GM23338 (cell line): ENCODE measurements around the gene NYAP1. TPM values are rescaled to one million over a fixed set of nuclear protein-coding genes. Genes with fewer than 3 reads are reported as not detected.
"Not testable (repeated sequence)": the region's sequence is repeated elsewhere in the genome, so short reads cannot be mapped to it uniquely, and the experiment has no call there.

Source experiments
- ATAC-seq: fragments of 200-7000 bp; cut with Tn5 transposase; 3 replicates; pipeline ENCODE4 v1.9.1; 2020
- DNase-seq: peaks from one replicate; pipeline ENCODE4 v3.0.0-alpha.2; 2015; ENCODE audit warnings: low spot score
- H2AFZ ChIP-seq: fragments of 200-600 bp; sonication (generic); 2 replicates; pipeline ENCODE4 v1.8.0; 2016; ENCODE audit warnings: antibody characterized with exemption, mild to moderate bottlenecking, moderate library complexity
- H3F3A ChIP-seq: fragments of 200-600 bp; sonication (generic); replicated peaks from 2 replicates; pipeline ENCODE4 v1.8.0; 2017; ENCODE audit warnings: antibody characterized with exemption, mixed run types, low read depth
- H3K27ac ChIP-seq: fragments of 200-600 bp; sonication (generic); 2 replicates; pipeline ENCODE4 v1.6.1; 2016; ENCODE audit warnings: low read depth
- H3K27me3 ChIP-seq: fragments of 200-600 bp; sonication (generic); 2 replicates; pipeline ENCODE4 v1.8.0; 2016; ENCODE audit warnings: mild to moderate bottlenecking, mixed run types, moderate library complexity; ENCODE audit not compliant: insufficient read depth
- H3K36me3 ChIP-seq: fragments of 200-600 bp; sonication (generic); 2 replicates; pipeline ENCODE4 v1.8.0; 2016; ENCODE audit warnings: mild to moderate bottlenecking; ENCODE audit not compliant: insufficient read depth
- H3K4me1 ChIP-seq: fragments of 200-600 bp; sonication (generic); 2 replicates; pipeline ENCODE4 v1.8.0; 2016; ENCODE audit warnings: mild to moderate bottlenecking, moderate library complexity; ENCODE audit not compliant: insufficient read depth
- H3K4me2 ChIP-seq: fragments of 200-600 bp; sonication (generic); 2 replicates; pipeline ENCODE4 v1.7.1; 2017; ENCODE audit warnings: mixed run types
- H3K4me3 ChIP-seq: fragments of 200-600 bp; sonication (generic); 2 replicates; pipeline ENCODE4 v1.6.1; 2016; ENCODE audit warnings: mixed run types
- H3K79me2 ChIP-seq: fragments of 200-600 bp; sonication (generic); replicated peaks from 2 replicates; pipeline ENCODE4 v1.8.0; 2017; ENCODE audit warnings: mild to moderate bottlenecking; ENCODE audit not compliant: insufficient read depth
- H3K9me2 ChIP-seq: fragments of 200-600 bp; sonication (generic); 2 replicates; pipeline ENCODE4 v1.8.0; 2017; ENCODE audit not compliant: insufficient read depth
- H4K20me1 ChIP-seq: fragments of 200-600 bp; sonication (generic); replicated peaks from 2 replicates; pipeline ENCODE4 v1.8.0; 2017; ENCODE audit warnings: mild to moderate bottlenecking; ENCODE audit not compliant: insufficient read depth
- H3K27ac Mint-ChIP-seq: 2 replicates; pipeline ENCODE4 v1.8.0; 2020; ENCODE audit warnings: inconsistent platforms, mild to moderate bottlenecking, moderate library complexity, mixed read lengths
- H3K27me3 Mint-ChIP-seq: 3 replicates; pipeline ENCODE4 v1.8.0; 2022; ENCODE audit warnings: low read depth, mild to moderate bottlenecking, moderate library complexity, mixed read lengths, inconsistent platforms; ENCODE audit not compliant: insufficient read depth, poor library complexity
- H3K36me3 Mint-ChIP-seq: 3 replicates; pipeline ENCODE4 v1.8.0; 2021; ENCODE audit warnings: low read depth, mild to moderate bottlenecking, inconsistent platforms, moderate library complexity, mixed read lengths
- H3K4me1 Mint-ChIP-seq: 3 replicates; pipeline ENCODE4 v1.8.0; 2020; ENCODE audit warnings: mild to moderate bottlenecking, inconsistent platforms, mixed read lengths
- H3K4me3 Mint-ChIP-seq: 3 replicates; pipeline ENCODE4 v1.8.0; 2021; ENCODE audit warnings: moderate library complexity, mild to moderate bottlenecking, inconsistent platforms, mixed read lengths
- H3K9me3 Mint-ChIP-seq: 3 replicates; pipeline ENCODE4 v1.8.0; 2020; ENCODE audit warnings: moderate library complexity, mild to moderate bottlenecking, inconsistent platforms, mixed read lengths
- EZH2 ChIP-seq: fragments of 200-600 bp; sonication (generic); IDR thresholded peaks from one replicate; pipeline ENCODE4 v1.8.0; 2017; ENCODE audit warnings: antibody characterized with exemption, mild to moderate bottlenecking, low read depth; ENCODE audit not compliant: unreplicated experiment
- EZH2phosphoT487 ChIP-seq: fragments of 200-600 bp; sonication (generic); IDR thresholded peaks from one replicate; pipeline ENCODE4 v1.8.1; 2018; ENCODE audit warnings: antibody characterized with exemption; ENCODE audit not compliant: unreplicated experiment
- JUNB ChIP-seq: IDR thresholded peaks from one replicate; pipeline ENCODE4 v1.6.1; 2016; ENCODE audit warnings: antibody characterized with exemption; ENCODE audit not compliant: unreplicated experiment
- NANOG ChIP-seq: IDR thresholded peaks from 2 replicates; pipeline ENCODE4 v1.6.1; 2016; ENCODE audit warnings: antibody characterized with exemption, borderline replicate concordance
- POLR2AphosphoS5 ChIP-seq: IDR thresholded peaks from 2 replicates; pipeline ENCODE4 v1.6.1; 2016; ENCODE audit warnings: antibody characterized with exemption, low read depth
- STAT1 ChIP-seq: IDR thresholded peaks from one replicate; pipeline ENCODE4 v1.6.1; 2016; ENCODE audit warnings: antibody characterized with exemption; ENCODE audit not compliant: unreplicated experiment
- ZNF114 ChIP-seq: fragments of 250-450 bp; sonication (Bioruptor Pico); IDR thresholded peaks from 2 replicates; pipeline ENCODE4 v1.5.0; 2020; ENCODE audit warnings: mild to moderate bottlenecking, moderate library complexity
- ZNF331 ChIP-seq: fragments of 250-450 bp; sonication (Bioruptor Pico); IDR thresholded peaks from 2 replicates; pipeline ENCODE4 v1.5.0; 2020; ENCODE audit warnings: low read depth, mild to moderate bottlenecking, moderate library complexity
- polyA plus RNA-seq: library from polyadenylated mRNA; unstranded; fragments of >200 nt; fragmentation: Nextera tagmentation; extraction: Ambion mirVana; gene quantifications from 2 replicates; pipeline ENCODE4 v1.2.1, GENCODE V29; 2016
- total RNA-seq: library from RNA; depleted of rRNA; stranded (reverse); fragments of >200 nt; shearing (Covaris generic); gene quantifications from 2 replicates; pipeline ENCODE4 v1.2.3, GENCODE V29; 2014
- TF ChIP-seq, protein P1 (sequence below): IDR thresholded peaks from 2 replicates; pipeline ENCODE4 v1.6.1; 2016; ENCODE audit warnings: antibody characterized with exemption
- TF ChIP-seq, protein P2 (sequence below), 2 experiments: fragments of 200-600 bp in 1 of 2; sonication (generic) in 1 of 2; conservative IDR thresholded peaks; 2 replicates each; pipeline versions ENCODE4 v1.5.1 to v1.6.1; 2016 to 2017; ENCODE audit warnings: antibody characterized with exemption in 2 of 2, low read depth in 2 of 2, mild to moderate bottlenecking in 2 of 2, moderate library complexity in 1 of 2
- TF ChIP-seq, protein P3 (sequence below): fragments of 250-450 bp; sonication (Bioruptor Pico); IDR thresholded peaks from 2 replicates; pipeline ENCODE4 v1.5.0; 2020; ENCODE audit warnings: mild to moderate bottlenecking, moderate library complexity

Gene NYAP1
- total and polyA plus RNA-seq, 2 experiments from 2014 or later, result 0.19 to 4.9 TPM

DNA sequence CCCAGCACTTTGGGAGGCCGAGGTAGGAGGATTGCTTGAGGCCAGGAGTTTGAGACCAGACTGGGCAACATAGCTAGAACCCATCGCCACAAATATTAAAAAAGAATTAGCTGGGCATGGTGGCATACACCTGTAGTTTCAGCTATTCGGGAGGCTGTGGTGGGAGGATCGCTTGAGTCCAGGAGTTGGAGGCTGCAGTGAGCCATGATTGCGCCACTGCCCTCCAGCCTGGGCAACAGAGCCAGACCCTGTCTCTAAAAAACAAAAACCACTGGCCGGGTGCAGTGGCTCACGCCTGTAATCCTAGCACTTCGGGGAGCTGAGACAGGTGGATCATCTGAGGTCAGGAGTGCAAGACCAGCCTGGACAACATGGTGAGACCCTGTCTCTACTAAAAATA, 29.9 kb upstream of the NYAP1 start:
- not testable (repeated sequence) for H3K4me3 ChIP-seq, H2AFZ ChIP-seq, H3K4me2 ChIP-seq, H3K36me3 ChIP-seq, H3K9me3 Mint-ChIP-seq, H3K36me3 Mint-ChIP-seq, H4K20me1 ChIP-seq, H3F3A ChIP-seq, H3K9me2 ChIP-seq, DNase-seq, H3K4me3 Mint-ChIP-seq, H3K27me3 ChIP-seq, ATAC-seq, H3K79me2 ChIP-seq, H3K27ac Mint-ChIP-seq, H3K27ac ChIP-seq
- peaks cover 10% of the 10 kb centered on the region for H3K4me1 ChIP-seq
- Mint-ChIP-seq H3K4me1 (peaks cover 12% of the 10 kb centered on the region), H3K27me3 (peaks cover 24% of the 10 kb centered on the region)

DNA sequence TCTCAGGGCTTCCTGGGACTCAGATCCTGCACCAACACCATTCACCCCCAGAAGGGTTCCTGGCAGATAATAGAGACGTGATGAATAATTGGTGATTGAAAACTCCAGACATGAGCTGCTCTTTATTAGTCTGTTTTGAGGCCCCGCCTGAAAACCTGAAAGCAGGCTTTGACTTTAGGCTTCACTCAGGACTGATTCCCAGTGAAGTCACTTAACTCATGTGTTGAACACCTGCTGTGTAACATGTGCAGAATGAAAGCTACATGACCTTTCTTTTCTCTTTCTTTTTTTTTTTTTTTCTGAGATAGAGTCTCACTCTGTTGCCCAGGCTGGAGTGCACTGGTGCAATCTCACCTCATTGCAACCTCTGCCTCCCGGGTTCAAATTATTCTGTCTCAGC, 28.5 kb upstream of the NYAP1 start:
- no peaks in the 10 kb centered on the region for H4K20me1 ChIP-seq
- no peaks in the 10 kb centered on the region for H3K36me3 ChIP-seq
- DNase-seq, result no peak
- peaks cover 3% of the 10 kb centered on the region; the same call in 1 of the 2 replicates for H3F3A ChIP-seq
- no peaks in the 10 kb centered on the region for H3K27me3 ChIP-seq
- no peak overlapping the region for H3K27ac ChIP-seq
- H3K9me3 Mint-ChIP-seq, result no peaks in the 10 kb centered on the region
- no peak overlapping the region for H3K4me2 ChIP-seq
- H3K27ac Mint-ChIP-seq, result no peak overlapping the region
- no peak overlapping the region for H2AFZ ChIP-seq
- no peak for ATAC-seq
- H3K4me1 Mint-ChIP-seq, result peaks cover 9% of the 10 kb centered on the region
- peaks cover 10% of the 10 kb centered on the region for H3K4me1 ChIP-seq
- H3K36me3 Mint-ChIP-seq, result no peaks in the 10 kb centered on the region
- H3K27me3 Mint-ChIP-seq, result peaks cover 24% of the 10 kb centered on the region
- no peak overlapping the region; the same call in 2 of the 3 replicates for H3K4me3 Mint-ChIP-seq
- no peaks in the 10 kb centered on the region for H3K79me2 ChIP-seq
- H3K4me3 ChIP-seq, result no peak overlapping the region
- H3K9me2 ChIP-seq, result no peaks in the 10 kb centered on the region
- TF ChIP-seq ZNF114 (CRISPR knock-in tag), result no peak
- TF ChIP-seq ZNF331 (CRISPR knock-in tag), result no peak
- TF ChIP-seq JUNB, result no peak
- TF ChIP-seq, protein P1, sequence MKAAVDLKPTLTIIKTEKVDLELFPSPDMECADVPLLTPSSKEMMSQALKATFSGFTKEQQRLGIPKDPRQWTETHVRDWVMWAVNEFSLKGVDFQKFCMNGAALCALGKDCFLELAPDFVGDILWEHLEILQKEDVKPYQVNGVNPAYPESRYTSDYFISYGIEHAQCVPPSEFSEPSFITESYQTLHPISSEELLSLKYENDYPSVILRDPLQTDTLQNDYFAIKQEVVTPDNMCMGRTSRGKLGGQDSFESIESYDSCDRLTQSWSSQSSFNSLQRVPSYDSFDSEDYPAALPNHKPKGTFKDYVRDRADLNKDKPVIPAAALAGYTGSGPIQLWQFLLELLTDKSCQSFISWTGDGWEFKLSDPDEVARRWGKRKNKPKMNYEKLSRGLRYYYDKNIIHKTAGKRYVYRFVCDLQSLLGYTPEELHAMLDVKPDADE, result no peak
- TF ChIP-seq, protein P2, sequence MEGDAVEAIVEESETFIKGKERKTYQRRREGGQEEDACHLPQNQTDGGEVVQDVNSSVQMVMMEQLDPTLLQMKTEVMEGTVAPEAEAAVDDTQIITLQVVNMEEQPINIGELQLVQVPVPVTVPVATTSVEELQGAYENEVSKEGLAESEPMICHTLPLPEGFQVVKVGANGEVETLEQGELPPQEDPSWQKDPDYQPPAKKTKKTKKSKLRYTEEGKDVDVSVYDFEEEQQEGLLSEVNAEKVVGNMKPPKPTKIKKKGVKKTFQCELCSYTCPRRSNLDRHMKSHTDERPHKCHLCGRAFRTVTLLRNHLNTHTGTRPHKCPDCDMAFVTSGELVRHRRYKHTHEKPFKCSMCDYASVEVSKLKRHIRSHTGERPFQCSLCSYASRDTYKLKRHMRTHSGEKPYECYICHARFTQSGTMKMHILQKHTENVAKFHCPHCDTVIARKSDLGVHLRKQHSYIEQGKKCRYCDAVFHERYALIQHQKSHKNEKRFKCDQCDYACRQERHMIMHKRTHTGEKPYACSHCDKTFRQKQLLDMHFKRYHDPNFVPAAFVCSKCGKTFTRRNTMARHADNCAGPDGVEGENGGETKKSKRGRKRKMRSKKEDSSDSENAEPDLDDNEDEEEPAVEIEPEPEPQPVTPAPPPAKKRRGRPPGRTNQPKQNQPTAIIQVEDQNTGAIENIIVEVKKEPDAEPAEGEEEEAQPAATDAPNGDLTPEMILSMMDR (conservative IDR thresholded peaks at IDR 0.05; ENCODE audit: low read depth in 2 of 2), result no peak
- no peak for TF ChIP-seq NANOG
- TF ChIP-seq EZH2, result no peak
- no peak for TF ChIP-seq EZH2phosphoT487
- TF ChIP-seq POLR2AphosphoS5, result no peak
- no peak for TF ChIP-seq STAT1
- TF ChIP-seq, protein P3, sequence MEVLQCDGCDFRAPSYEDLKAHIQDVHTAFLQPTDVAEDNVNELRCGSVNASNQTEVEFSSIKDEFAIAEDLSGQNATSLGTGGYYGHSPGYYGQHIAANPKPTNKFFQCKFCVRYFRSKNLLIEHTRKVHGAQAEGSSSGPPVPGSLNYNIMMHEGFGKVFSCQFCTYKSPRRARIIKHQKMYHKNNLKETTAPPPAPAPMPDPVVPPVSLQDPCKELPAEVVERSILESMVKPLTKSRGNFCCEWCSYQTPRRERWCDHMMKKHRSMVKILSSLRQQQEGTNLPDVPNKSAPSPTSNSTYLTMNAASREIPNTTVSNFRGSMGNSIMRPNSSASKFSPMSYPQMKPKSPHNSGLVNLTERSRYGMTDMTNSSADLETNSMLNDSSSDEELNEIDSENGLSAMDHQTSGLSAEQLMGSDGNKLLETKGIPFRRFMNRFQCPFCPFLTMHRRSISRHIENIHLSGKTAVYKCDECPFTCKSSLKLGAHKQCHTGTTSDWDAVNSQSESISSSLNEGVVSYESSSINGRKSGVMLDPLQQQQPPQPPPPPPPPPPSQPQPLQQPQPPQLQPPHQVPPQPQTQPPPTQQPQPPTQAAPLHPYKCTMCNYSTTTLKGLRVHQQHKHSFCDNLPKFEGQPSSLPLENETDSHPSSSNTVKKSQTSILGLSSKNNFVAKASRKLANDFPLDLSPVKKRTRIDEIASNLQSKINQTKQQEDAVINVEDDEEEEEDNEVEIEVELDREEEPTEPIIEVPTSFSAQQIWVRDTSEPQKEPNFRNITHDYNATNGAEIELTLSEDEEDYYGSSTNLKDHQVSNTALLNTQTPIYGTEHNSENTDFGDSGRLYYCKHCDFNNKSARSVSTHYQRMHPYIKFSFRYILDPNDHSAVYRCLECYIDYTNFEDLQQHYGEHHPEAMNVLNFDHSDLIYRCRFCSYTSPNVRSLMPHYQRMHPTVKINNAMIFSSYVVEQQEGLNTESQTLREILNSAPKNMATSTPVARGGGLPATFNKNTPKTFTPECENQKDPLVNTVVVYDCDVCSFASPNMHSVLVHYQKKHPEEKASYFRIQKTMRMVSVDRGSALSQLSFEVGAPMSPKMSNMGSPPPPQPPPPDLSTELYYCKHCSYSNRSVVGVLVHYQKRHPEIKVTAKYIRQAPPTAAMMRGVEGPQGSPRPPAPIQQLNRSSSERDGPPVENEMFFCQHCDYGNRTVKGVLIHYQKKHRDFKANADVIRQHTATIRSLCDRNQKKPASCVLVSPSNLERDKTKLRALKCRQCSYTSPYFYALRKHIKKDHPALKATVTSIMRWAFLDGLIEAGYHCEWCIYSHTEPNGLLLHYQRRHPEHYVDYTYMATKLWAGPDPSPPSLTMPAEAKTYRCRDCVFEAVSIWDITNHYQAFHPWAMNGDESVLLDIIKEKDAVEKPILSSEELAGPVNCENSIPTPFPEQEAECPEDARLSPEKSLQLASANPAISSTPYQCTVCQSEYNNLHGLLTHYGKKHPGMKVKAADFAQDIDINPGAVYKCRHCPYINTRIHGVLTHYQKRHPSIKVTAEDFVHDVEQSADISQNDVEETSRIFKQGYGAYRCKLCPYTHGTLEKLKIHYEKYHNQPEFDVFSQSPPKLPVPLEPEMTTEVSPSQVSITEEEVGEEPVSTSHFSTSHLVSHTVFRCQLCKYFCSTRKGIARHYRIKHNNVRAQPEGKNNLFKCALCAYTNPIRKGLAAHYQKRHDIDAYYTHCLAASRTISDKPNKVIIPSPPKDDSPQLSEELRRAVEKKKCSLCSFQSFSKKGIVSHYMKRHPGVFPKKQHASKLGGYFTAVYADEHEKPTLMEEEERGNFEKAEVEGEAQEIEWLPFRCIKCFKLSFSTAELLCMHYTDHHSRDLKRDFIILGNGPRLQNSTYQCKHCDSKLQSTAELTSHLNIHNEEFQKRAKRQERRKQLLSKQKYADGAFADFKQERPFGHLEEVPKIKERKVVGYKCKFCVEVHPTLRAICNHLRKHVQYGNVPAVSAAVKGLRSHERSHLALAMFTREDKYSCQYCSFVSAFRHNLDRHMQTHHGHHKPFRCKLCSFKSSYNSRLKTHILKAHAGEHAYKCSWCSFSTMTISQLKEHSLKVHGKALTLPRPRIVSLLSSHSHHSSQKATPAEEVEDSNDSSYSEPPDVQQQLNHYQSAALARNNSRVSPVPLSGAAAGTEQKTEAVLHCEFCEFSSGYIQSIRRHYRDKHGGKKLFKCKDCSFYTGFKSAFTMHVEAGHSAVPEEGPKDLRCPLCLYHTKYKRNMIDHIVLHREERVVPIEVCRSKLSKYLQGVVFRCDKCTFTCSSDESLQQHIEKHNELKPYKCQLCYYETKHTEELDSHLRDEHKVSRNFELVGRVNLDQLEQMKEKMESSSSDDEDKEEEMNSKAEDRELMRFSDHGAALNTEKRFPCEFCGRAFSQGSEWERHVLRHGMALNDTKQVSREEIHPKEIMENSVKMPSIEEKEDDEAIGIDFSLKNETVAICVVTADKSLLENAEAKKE (CRISPR knock-in tag), result no peak
